HG03175 (cell line): ENCODE data around the gene DLK1.

Experiments
- ATAC-seq: cut with Tn5 transposase; IDR thresholded peaks from one replicate; pipeline ENCODE4 v1.9.1; 2021; ENCODE audit warnings: mild to moderate bottlenecking, moderate library complexity; ENCODE audit not compliant: unreplicated experiment

The DLK1 gene

GRCh38 chr14:100775831-100776591 lies 49.3 kb downstream of the DLK1 start:
- ATAC-seq, result no peak

DNA sequence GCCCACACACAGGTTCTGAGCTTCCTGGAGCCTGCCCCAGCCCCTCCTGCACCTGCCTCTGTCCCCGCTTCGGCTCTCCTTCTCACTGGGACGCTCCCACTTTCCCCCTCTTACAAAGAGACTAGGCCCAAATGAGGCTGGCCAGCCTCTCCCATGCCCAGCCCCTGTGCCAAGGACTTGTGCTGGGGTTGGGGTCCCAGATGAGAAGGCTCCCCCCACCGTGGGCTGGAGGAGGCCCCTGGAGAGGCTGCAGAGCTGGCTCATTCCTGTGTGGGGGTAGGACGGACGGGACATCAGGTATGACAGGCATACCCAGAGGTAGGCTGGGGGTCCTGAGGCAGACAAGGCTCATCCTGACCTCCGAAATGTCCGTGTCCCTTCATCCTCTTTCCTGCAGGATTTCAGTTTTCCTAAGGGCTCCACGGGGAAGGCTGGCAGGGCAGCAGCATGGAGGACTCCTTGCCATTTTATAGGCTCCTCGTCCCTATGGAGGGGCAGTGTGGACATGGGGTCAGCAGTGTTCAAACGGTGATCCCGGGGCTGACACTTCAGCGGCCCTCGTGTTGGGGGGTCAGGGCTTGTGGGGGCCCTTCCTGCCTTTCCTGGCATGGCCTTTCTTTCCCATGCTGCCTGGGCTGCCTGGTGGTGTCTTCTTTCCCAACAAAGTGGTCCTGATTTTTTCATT lies 50.1 kb downstream of the DLK1 start:
- no peak for ATAC-seq

DNA sequence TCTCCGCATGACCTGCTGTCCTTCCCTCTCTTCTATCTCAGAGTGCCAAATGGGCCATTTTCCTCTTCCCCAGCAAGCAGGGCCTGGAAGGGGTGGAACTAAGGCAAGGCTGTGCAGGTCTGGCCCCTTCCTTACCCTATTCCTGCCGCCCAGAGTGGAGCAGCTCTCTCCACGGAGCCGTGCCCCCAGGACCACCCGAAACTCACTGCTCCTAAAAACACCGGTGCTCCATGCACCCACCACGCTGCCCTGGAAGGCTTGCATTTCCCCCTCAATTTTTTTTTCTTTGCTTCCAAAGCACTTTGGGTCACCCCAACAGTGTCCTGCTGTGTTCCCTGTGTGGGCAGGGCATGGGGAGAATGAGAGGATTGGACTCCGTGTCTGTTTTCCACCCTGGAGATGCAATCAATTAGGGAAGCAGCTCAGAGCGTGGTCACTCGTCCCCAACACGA lies 50.7 kb downstream of the DLK1 start:
- no peak for ATAC-seq

- ATAC-seq, result no peak
These were observed 51.3 kb downstream of the DLK1 start for GRCh38 chr14:100777818-100778525.

DNA sequence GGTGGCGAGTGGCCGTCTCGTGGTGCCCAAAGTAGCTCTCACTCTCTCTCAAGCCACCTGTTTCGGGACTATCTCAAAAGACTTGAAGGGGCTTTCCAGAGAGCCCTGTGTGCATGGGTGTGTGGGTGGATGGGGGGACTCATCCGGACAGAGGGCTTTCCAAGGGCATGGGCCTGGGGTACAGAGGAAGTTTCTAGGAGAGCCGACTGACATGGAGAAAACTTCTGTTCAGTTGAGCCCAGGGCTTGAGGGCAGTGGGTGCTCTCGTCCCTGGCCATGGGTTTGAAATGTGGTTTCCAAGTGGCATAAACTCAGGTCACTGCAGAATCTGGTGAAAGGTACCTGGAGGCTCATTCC lies 51.8 kb downstream of the DLK1 start:
- ATAC-seq, result no peak

- no peak for ATAC-seq
These were observed 52.4 kb downstream of the DLK1 start for GRCh38 chr14:100778951-100779690.

GRCh38 chr14:100779691-100780080 lies 53.0 kb downstream of the DLK1 start:
- no peak for ATAC-seq

- ATAC-seq, result no peak
These were observed 53.6 kb downstream of the DLK1 start for GRCh38 chr14:100780246-100780645.

- ATAC-seq, result no peak
These were observed 54.1 kb downstream of the DLK1 start for GRCh38 chr14:100780646-100781355.

- ATAC-seq, result no peak
These were observed 55.3 kb downstream of the DLK1 start for GRCh38 chr14:100781952-100782351.

GRCh38 chr14:100782516-100783320 lies 56.0 kb downstream of the DLK1 start:
- no peak for ATAC-seq

- no peak for ATAC-seq
These were observed 57.1 kb downstream of the DLK1 start for GRCh38 chr14:100783630-100784370.

- no peak for ATAC-seq
These were observed 58.0 kb downstream of the DLK1 start for GRCh38 chr14:100784523-100785337.

DNA sequence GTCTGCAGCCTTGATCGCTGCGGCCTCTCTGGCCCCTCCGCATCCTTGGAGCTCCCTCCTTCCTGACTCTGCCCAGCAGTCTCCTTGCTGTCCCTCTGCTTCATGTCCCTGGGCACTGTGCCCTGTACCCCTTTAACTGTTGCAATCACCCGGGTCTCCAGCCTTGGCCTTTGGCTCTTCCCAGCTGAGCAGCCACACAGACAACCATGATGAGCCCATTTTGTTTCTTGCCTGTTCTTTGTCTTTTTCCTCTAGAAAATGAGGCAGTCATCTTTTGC lies 58.6 kb downstream of the DLK1 start:
- no peak for ATAC-seq

GRCh38 chr14:100785626-100786025 lies 58.9 kb downstream of the DLK1 start:
- no peak for ATAC-seq

GRCh38 chr14:100786131-100786530 lies 59.4 kb downstream of the DLK1 start:
- ATAC-seq, result no peak

GRCh38 chr14:100786576-100787219 lies 60.0 kb downstream of the DLK1 start:
- ATAC-seq, result no peak

DNA sequence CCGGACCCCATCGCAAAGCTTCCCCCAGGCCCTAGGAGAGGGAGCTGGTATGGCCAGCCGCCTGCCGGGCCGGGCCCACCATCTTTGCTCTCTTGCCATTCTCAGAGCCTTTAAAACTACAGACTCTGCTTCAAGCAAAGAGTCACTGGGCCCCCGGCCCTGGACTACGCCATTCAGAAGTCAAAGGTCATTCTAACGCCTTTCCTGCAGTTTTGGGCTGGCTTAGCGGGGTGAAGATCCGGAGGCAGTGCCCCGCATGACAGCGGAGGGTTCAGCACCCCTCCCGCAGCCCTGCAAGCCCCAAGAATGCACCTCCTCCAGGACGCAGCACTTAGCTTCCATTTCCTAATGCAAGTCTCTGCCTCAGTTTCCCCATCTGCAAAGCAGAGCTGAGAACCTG lies 61.0 kb downstream of the DLK1 start:
- no peak for ATAC-seq
